HUES64 (cell line): ENCODE measurements around the gene DMD.
"Not testable (repeated sequence)": the region's sequence is repeated elsewhere in the genome, so short reads cannot be mapped to it uniquely, and the experiment has no call there.

Source experiments
- H3K27ac ChIP-seq: 2 replicates; pipeline ENCODE4 v1.7.0; 2013; ENCODE audit warnings: low read depth, low read length, inconsistent platforms
- H3K27me3 ChIP-seq: 2 replicates; pipeline ENCODE4 v1.6.1; 2013; ENCODE audit warnings: mild to moderate bottlenecking, low read length; ENCODE audit not compliant: insufficient read depth
- H3K36me3 ChIP-seq: 2 replicates; pipeline ENCODE4 v1.6.1; 2013; ENCODE audit warnings: mild to moderate bottlenecking, low read length; ENCODE audit not compliant: insufficient read depth
- H3K4me1 ChIP-seq: 2 replicates; pipeline ENCODE4 v1.6.1; 2013; ENCODE audit warnings: mild to moderate bottlenecking, low read length, moderate library complexity; ENCODE audit not compliant: insufficient read depth
- H3K4me3 ChIP-seq: 2 replicates; pipeline ENCODE4 v1.5.1; 2013; ENCODE audit warnings: mild to moderate bottlenecking, low read length, moderate library complexity
- H3K9ac ChIP-seq: 2 replicates; pipeline ENCODE4 v1.6.1; 2013; ENCODE audit warnings: mild to moderate bottlenecking, low read depth, low read length
- H3K9me3 ChIP-seq: 2 replicates; pipeline ENCODE4 v1.6.1; 2013; ENCODE audit warnings: low read depth, low read length; ENCODE audit not compliant: insufficient read depth
- WGBS: fragments of 150-250, 120-280 bp; methylation state at CpG from one replicate; pipeline ENCODE4 v1.1.7; 2013; ENCODE audit warnings: missing lambda C conversion rate; 5-methylcytosine and 5-hydroxymethylcytosine counted together

The DMD gene

GRCh38 chrX:33106737-33107136, 104.6 kb downstream of the DMD start:
- H3K9me3 ChIP-seq, result no peaks in the 10 kb centered on the region
- no peaks in the 10 kb centered on the region for H3K27me3 ChIP-seq
- peaks cover 36% of the 10 kb centered on the region for H3K4me1 ChIP-seq
- no peaks in the 10 kb centered on the region for H3K36me3 ChIP-seq
- no peak overlapping the region for H3K9ac ChIP-seq
- H3K4me3 ChIP-seq, result no peak overlapping the region
- no peak overlapping the region for H3K27ac ChIP-seq
- 94% methylated on average over 8 of the region's 8 CpGs for WGBS

GRCh38 chrX:33095079-33095478, 116.3 kb downstream of the DMD start:
- Histone ChIP-seq H3K9me3 (no peaks in the 10 kb centered on the region), H3K4me1 (no peaks in the 10 kb centered on the region), H3K27ac (no peak overlapping the region), H3K27me3 (no peaks in the 10 kb centered on the region), H3K36me3 (no peaks in the 10 kb centered on the region), H3K4me3 (no peak overlapping the region), H3K9ac (no peak overlapping the region)
- WGBS, result 100% methylated on average over 2 of the region's 3 CpGs

GRCh38 chrX:33087411-33087810, 123.9 kb downstream of the DMD start:
- Histone ChIP-seq H3K4me3 (no peak overlapping the region), H3K27ac (no peak overlapping the region), H3K9me3 (no peaks in the 10 kb centered on the region), H3K4me1 (no peaks in the 10 kb centered on the region), H3K9ac (no peak overlapping the region), H3K27me3 (no peaks in the 10 kb centered on the region), H3K36me3 (no peaks in the 10 kb centered on the region)

- Histone ChIP-seq H3K27me3 (no peaks in the 10 kb centered on the region), H3K4me1 (no peaks in the 10 kb centered on the region), H3K9me3 (no peaks in the 10 kb centered on the region), H3K9ac (no peak overlapping the region), H3K36me3 (no peaks in the 10 kb centered on the region), H3K27ac (no peak overlapping the region), H3K4me3 (no peak overlapping the region)
- WGBS, result no CpG with 5 or more reads among the region's 1 CpG
Measured at GRCh38 chrX:33086886-33087285, 124.5 kb downstream of the DMD start.

GRCh38 chrX:33082371-33082770, 129.0 kb downstream of the DMD start:
- no peaks in the 10 kb centered on the region for H3K27me3 ChIP-seq
- no peaks in the 10 kb centered on the region for H3K4me1 ChIP-seq
- no peaks in the 10 kb centered on the region for H3K36me3 ChIP-seq
- no peak overlapping the region for H3K4me3 ChIP-seq
- no peak overlapping the region for H3K27ac ChIP-seq
- 87% methylated on average over 1 of the region's 1 CpG for WGBS
- no peak overlapping the region for H3K9ac ChIP-seq
- H3K9me3 ChIP-seq, result no peaks in the 10 kb centered on the region

- H3K27ac ChIP-seq, result no peak overlapping the region
- H3K36me3 ChIP-seq, result no peaks in the 10 kb centered on the region
- H3K4me3 ChIP-seq, result no peak overlapping the region
- no peaks in the 10 kb centered on the region for H3K9me3 ChIP-seq
- no CpG with 5 or more reads among the region's 3 CpGs for WGBS
- no peaks in the 10 kb centered on the region for H3K4me1 ChIP-seq
- H3K27me3 ChIP-seq, result no peaks in the 10 kb centered on the region
- H3K9ac ChIP-seq, result no peak overlapping the region
Measured at GRCh38 chrX:33078273-33078672, 133.1 kb downstream of the DMD start.

GRCh38 chrX:33073660-33074059, 137.7 kb downstream of the DMD start:
- not testable (repeated sequence) for H3K4me3 ChIP-seq, H3K9me3 ChIP-seq, H3K9ac ChIP-seq, H3K27me3 ChIP-seq, H3K27ac ChIP-seq, H3K4me1 ChIP-seq, H3K36me3 ChIP-seq
- WGBS, result 96% methylated on average over 8 of the region's 11 CpGs

GRCh38 chrX:33065415-33065814, 145.9 kb downstream of the DMD start:
- no peaks in the 10 kb centered on the region for H3K27me3 ChIP-seq
- 79% methylated on average over 1 of the region's 1 CpG for WGBS
- H3K4me3 ChIP-seq, result no peak overlapping the region
- H3K36me3 ChIP-seq, result no peaks in the 10 kb centered on the region
- H3K9me3 ChIP-seq, result no peaks in the 10 kb centered on the region
- no peak overlapping the region for H3K27ac ChIP-seq
- H3K4me1 ChIP-seq, result no peaks in the 10 kb centered on the region
- no peak overlapping the region for H3K9ac ChIP-seq

- WGBS, result no CpG with 5 or more reads among the region's 1 CpG
- H3K36me3 ChIP-seq, result no peaks in the 10 kb centered on the region
- no peak overlapping the region for H3K9ac ChIP-seq
- H3K27me3 ChIP-seq, result no peaks in the 10 kb centered on the region
- H3K4me3 ChIP-seq, result no peak overlapping the region
- no peaks in the 10 kb centered on the region for H3K4me1 ChIP-seq
- H3K9me3 ChIP-seq, result no peaks in the 10 kb centered on the region
- H3K27ac ChIP-seq, result no peak overlapping the region
Measured at GRCh38 chrX:33062041-33062440, 149.3 kb downstream of the DMD start.

- 94% methylated on average over 7 of the region's 9 CpGs for WGBS
- no peak overlapping the region for H3K27ac ChIP-seq
- no peaks in the 10 kb centered on the region for H3K36me3 ChIP-seq
- H3K4me3 ChIP-seq, result no peak overlapping the region
- H3K4me1 ChIP-seq, result no peaks in the 10 kb centered on the region
- no peaks in the 10 kb centered on the region for H3K27me3 ChIP-seq
- H3K9me3 ChIP-seq, result no peaks in the 10 kb centered on the region
- H3K9ac ChIP-seq, result no peak overlapping the region
Measured at GRCh38 chrX:33053001-33053400, 158.3 kb downstream of the DMD start.

GRCh38 chrX:33045882-33046281, 165.5 kb downstream of the DMD start:
- H3K36me3 ChIP-seq, result no peaks in the 10 kb centered on the region
- no peak overlapping the region for H3K27ac ChIP-seq
- H3K9ac ChIP-seq, result no peak overlapping the region
- WGBS, result 85% methylated on average over 2 of the region's 2 CpGs
- no peaks in the 10 kb centered on the region for H3K9me3 ChIP-seq
- no peak overlapping the region for H3K4me3 ChIP-seq
- no peaks in the 10 kb centered on the region for H3K27me3 ChIP-seq
- no peaks in the 10 kb centered on the region for H3K4me1 ChIP-seq

- no peak overlapping the region for H3K9ac ChIP-seq
- H3K4me1 ChIP-seq, result no peaks in the 10 kb centered on the region
- H3K27me3 ChIP-seq, result no peaks in the 10 kb centered on the region
- WGBS, result 100% methylated on average over 2 of the region's 3 CpGs
- no peaks in the 10 kb centered on the region for H3K36me3 ChIP-seq
- no peak overlapping the region for H3K4me3 ChIP-seq
- no peak overlapping the region for H3K27ac ChIP-seq
- H3K9me3 ChIP-seq, result no peaks in the 10 kb centered on the region
Measured at GRCh38 chrX:33045245-33045644, 166.1 kb downstream of the DMD start.
